HG03097 (cell line): ENCODE results near the gene MEF2D.

Source experiments
- ATAC-seq: cut with Tn5 transposase; IDR thresholded peaks from one replicate; pipeline ENCODE4 v1.9.1; 2021; ENCODE audit not compliant: unreplicated experiment, low FRiP score

Gene MEF2D

GRCh38 chr1:156448134-156448967 is 52.2 kb downstream of the MEF2D start:
- no peak for ATAC-seq

DNA sequence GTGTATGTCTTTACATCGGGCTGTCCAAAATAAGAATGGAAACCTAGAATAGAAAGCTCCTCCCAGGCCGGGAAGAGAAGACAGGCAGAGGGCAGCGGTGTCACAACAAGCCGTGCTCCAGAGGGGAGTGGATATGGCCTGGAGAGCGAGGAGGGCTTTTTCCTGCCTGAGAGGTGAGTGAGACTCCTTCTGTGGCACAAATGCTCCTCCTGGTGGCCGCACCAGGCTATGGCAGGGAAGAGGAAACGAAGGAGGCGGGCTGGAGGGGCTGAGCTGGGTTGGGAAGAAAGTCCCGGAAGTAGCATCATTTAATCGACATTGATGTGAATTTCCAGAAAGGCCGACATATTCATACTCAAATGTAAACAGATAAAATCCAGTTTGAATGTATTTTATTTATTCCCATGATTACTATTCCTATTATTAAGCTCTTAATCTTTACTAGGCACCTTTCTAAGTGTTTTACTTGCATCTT is 54.7 kb downstream of the MEF2D start:
- no peak for ATAC-seq

- ATAC-seq = no peak
Observed at GRCh38 chr1:156444407-156445001, 56.1 kb downstream of the MEF2D start.

- ATAC-seq = no peak
Observed at GRCh38 chr1:156443286-156443685, 57.3 kb downstream of the MEF2D start.

DNA sequence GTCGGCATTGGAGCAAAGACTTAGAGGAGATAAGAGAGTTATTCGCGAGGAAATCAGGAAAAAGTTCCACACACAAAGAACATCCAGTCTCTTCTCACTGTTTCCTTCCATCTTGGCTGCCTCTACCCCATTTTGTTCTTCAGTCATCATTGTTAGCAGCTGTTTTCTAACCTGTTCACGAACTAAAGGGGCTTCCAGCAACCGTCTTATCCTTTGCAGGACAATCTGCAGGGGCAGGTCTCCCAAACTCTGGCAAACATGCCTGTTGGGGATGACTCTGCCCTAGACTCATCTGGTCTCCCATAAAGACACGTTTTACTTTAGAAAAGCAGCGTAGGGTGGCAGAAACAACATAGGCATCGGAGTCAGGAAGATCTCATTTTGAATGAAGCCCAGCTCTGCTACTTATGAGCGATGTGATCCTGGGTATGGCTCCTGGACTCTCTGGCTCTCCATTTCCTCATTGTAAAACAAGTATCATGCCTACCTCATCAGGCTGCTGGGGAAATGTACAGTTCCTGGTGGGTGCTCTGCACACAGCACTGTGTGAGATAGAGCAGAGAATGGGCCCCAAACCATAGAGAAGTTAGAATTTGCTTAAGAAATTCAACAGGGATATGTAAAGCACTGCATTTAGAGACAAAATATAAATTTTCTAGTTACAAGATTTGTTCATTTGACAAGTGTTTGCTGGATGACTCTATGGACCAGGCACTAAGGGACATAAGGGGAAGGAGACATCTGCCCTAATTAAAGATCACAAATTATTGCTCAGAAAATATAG is 59.7 kb downstream of the MEF2D start:
- no peak for ATAC-seq

DNA sequence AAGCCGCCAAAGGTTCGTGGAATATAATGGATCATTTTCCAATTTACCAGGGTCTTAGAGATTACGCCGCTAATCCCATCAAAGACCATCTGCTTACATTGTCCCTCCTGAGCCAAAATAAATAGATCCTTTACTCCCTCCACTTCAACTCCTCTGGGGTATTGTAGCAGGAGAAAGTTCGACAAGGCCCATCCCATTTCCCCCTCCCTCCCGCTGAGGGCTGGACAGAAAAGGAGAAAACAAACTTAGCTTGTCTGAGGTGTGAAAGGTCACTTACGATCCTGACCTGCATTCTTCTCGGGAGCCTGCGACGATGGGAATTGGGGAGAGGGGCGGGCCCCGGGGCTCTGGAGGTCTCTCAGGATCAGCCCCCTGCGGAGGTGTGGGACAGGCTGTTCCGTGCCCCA is 60.8 kb downstream of the MEF2D start:
- no peak for ATAC-seq

GRCh38 chr1:156439036-156439776 is 61.4 kb downstream of the MEF2D start:
- ATAC-seq = no peak

DNA sequence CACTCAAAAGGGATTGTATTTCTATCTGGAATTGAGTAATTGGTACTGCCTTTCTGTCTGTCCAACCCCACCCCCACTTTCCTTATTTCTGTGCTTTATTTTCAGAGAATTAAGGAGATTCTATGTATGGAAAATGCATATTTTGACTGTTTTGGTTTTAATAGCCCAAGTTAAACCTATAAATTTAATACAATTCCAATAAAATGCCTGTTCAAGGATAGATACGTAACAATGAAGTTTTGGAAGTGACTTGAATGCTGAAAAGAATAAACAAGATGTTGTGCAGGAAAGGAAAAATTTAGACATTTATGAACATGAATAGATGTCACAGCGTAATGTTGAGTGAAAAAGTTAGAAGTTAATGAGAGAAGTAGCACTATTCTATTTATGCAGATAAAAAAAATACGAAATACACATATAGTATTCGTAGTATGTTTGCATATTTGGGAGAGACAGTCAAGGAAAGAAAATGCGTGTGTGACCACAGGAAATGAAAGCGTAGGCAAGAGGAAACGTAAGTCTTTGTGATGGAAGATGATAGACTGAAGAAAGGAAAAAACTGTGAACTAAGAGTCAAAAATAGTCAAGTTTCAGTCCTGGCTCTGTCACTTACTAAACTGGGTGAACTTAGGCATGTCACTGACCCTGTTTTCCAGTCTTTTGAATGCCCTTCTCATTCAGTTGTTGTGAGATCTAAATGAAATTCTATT is 62.1 kb downstream of the MEF2D start:
- ATAC-seq = no peak

DNA sequence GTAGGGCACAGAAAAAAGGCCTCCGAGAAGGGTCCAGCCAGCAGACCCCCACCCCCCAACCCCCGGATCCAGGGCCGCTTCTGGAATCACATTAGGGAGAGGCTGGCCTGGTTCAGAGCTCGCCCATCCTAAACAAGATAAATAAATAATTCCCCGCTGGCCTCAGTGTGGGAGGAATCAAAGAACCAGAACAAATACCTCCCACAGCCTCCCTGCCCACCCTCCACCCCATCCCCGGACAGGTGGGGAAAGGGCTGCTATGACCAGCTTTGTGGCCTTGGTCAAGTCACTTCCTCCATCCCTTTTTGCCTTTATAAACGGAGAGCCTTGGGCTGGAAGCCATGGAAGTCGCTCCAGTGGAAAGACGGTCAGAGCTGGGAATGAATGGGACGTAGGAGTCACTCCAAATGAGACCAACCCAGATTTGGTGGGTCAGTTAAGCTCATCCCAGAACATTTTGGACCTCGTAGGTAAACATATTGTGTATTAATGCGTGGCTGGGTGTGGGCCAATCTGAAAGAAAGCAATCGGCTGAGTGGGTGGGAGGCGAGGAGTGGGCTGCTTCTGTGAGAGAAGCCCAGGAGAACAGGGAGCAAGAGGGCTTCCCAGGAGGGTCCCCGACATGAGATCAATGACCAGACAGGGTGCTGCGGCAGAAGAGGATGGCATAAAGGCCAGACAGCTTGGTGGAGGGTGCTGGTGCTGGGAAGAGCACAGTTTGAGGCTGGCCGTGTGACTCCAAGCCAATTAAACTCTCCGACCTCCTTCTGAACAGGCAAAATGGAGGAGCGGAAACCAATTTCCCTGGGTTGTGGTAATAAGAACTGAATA is 63.3 kb downstream of the MEF2D start:
- ATAC-seq = no peak

GRCh38 chr1:156436141-156437036 is 64.2 kb downstream of the MEF2D start:
- no peak for ATAC-seq

- no peak for ATAC-seq
Observed at GRCh38 chr1:156435545-156436140, 64.9 kb downstream of the MEF2D start.

DNA sequence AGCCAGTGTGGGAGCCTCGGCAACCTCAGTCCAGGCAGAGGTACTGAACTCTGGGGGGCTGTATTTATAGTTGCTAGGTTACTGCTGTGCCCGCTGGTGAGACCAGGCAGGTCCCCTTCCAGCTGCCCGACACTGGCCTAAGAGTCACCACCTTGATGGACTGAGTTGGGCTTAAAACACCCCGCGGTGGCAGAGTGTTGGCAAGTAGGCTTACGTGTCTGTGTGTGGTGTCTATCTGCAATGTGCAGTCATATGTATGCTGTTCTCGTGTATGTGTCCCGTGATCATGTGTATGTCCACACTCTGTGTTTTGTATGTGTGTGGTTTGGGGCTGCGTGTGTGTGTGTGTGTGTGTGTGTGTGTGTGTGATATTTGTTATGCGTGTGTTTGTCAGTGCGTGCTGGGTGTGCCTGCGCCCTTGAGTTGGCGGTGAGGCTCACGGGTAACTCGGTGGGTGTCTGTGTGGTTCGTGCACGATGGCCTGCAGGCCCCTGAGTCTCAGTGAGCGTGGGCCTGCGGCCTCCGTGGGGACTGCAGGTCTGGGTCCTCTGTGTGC is 65.5 kb downstream of the MEF2D start:
- no peak for ATAC-seq

GRCh38 chr1:156433602-156434001 is 67.0 kb downstream of the MEF2D start:
- no peak for ATAC-seq

DNA sequence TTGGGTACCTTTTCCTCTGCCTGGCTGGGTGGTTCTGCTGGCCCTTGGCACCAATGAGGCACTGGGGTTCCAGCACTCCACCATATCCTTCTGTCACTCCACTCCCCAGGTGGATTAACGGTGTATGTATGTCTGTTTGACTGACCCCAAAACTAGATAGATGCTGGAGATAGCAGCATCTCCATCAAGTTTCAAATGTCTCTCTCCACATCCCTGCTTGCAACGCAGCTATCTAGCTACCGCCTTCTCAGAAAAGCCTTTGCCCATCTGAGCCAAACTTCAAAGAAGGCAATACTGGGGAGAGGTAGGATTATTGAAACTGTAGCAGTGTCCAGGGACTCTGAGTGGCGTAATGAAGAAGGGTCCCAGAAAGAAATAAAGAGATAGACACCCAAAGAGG is 67.5 kb downstream of the MEF2D start:
- ATAC-seq = no peak

GRCh38 chr1:156432669-156433018 is 67.9 kb downstream of the MEF2D start:
- ATAC-seq = no peak

DNA sequence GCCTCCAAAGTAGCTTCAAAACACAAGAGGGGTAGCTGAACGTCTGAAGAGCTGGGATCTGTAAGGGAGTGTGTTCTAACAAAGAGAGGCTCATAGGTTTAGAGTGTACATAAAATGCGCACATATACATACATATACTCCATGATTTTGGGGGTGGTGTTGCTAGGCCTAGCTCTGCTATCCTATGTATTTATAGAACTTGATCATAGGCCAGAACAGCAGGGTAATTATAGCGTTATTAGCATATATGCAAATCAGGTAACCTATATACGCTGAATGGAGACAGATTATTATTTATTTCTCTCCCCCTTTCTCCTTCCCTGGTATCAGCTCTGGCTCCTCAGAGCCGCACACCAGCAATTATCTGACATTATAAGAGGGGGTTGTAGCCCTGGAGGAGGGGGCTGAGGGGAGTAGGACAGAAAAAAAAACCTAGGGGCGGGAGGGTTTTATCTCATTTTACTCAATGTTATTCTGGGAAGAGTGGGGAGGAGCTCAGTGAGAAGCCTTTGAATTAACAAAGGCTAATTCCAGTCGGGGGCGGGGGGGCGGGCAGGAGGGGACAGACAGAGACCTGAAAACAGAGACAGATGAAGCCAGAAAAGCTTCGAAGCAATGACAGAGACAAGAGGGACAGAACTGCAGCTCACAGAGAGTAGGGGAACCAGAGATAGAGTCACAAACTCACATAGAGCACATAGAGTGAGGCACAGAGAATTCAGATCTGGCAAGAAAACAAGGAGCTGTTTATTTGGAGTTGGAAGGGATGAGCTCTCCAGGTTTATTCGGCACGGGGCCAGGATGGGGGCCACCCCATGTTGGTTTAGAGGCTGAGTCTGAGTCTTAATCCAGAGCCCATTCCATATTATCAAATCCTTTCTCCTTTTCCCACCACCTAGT is 68.6 kb downstream of the MEF2D start:
- no peak for ATAC-seq

DNA sequence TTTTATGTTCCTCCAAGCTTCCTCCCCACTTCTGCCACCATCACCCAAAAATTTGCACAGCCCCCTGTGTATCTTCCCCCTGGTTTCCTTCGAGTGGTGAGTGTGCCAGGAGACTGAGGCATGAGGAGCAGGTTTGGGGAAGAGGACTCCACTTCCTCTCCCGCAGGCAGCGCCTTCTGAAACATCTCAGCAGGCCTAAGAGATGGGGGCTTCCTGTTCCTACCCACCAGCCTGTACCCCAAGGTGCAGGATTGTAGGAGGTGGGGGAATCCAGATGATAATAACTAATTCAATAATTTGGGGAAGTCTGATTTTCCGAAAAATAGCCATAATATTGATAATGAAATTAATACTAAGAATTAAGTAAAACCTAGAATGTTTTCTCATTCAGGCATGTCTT is 69.2 kb downstream of the MEF2D start:
- ATAC-seq = no peak
